ENCODE results near the gene ZNF141.

DNA sequence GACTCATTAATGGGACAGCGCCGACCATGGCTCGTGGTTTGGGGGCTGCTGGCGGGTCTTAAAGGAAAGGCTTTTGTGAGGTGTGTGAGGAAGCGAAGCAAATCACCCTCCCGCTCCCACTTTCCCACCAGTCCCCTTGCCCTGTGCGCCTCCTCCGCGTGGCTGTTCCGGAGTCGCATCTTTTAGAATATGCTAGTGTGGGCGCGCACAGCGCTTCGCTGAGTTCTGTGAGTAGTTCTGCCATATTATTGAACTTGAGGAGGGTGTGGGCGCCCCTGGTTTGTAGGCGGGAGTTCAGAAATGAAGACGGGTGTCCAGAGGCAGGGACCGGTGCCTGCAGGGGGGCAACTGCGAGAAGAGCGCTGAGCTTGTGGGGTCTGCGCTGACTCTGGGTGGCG is 49.1 kb downstream of the ZNF141 start:
- TF ChIP-seq, protein P1, sequence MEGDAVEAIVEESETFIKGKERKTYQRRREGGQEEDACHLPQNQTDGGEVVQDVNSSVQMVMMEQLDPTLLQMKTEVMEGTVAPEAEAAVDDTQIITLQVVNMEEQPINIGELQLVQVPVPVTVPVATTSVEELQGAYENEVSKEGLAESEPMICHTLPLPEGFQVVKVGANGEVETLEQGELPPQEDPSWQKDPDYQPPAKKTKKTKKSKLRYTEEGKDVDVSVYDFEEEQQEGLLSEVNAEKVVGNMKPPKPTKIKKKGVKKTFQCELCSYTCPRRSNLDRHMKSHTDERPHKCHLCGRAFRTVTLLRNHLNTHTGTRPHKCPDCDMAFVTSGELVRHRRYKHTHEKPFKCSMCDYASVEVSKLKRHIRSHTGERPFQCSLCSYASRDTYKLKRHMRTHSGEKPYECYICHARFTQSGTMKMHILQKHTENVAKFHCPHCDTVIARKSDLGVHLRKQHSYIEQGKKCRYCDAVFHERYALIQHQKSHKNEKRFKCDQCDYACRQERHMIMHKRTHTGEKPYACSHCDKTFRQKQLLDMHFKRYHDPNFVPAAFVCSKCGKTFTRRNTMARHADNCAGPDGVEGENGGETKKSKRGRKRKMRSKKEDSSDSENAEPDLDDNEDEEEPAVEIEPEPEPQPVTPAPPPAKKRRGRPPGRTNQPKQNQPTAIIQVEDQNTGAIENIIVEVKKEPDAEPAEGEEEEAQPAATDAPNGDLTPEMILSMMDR (conservative IDR thresholded peaks at IDR 0.05; ENCODE audit: low read depth, low read length): no peak
- no peak for TF ChIP-seq RFX5 (IDR thresholded peaks at IDR 0.05; ENCODE audit: low read depth, low read length)
- TF ChIP-seq, protein P2, sequence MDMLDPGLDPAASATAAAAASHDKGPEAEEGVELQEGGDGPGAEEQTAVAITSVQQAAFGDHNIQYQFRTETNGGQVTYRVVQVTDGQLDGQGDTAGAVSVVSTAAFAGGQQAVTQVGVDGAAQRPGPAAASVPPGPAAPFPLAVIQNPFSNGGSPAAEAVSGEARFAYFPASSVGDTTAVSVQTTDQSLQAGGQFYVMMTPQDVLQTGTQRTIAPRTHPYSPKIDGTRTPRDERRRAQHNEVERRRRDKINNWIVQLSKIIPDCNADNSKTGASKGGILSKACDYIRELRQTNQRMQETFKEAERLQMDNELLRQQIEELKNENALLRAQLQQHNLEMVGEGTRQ (IDR thresholded peaks at IDR 0.05; ENCODE audit: low read depth, low read length): no peak
- no peak for TF ChIP-seq RCOR1 (IDR thresholded peaks at IDR 0.05; ENCODE audit: insufficient replicate concordance, low read length)
- TF ChIP-seq SMC3 (IDR thresholded peaks at IDR 0.05; ENCODE audit: low read depth, low read length): no peak
- TF ChIP-seq POLR2A (IDR thresholded peaks at IDR 0.05; ENCODE audit: low read depth, low read length): no peak
- no peak for TF ChIP-seq MXI1 (IDR thresholded peaks at IDR 0.05; ENCODE audit: borderline replicate concordance, low read depth, low read length)
- TF ChIP-seq CEBPB (IDR thresholded peaks at IDR 0.05; ENCODE audit: low read depth, low read length): no peak

Measured in IMR-90 (cell line).